ENCODE results near the gene MRPL53. TPM values are rescaled to one million over a fixed set of nuclear protein-coding genes. Genes with fewer than 3 reads are reported as not detected.
"Not testable (repeated sequence)": the region's sequence is repeated elsewhere in the genome, so short reads cannot be mapped to it uniquely, and the experiment has no call there.

The MRPL53 gene
- total RNA-seq, 1 donor from 2014 or later = 47.4 TPM

GRCh38 chr2:74482801-74483674 is 10.6 kb upstream of the MRPL53 start, which contains the start of the genes CCDC142 and TTC31:
CCDC142 (minus strand) TSS chr2:74482998; CDS start chr2:74482837, 161 bp downstream.
TTC31 (plus strand) TSS chr2:74483081; CDS start chr2:74483096, 15 bp downstream.
- peak; percentile 99 for DNase-seq (ENCODE audit: low spot score)

GRCh38 chr2:74481961-74482800 is 9.7 kb upstream of the MRPL53 start:
- no peak for DNase-seq (ENCODE audit: low spot score)

- no peak for DNase-seq (ENCODE audit: low spot score)
Measured at GRCh38 chr2:74481431-74481830, 9.0 kb upstream of the MRPL53 start.

GRCh38 chr2:74474899-74475298 is 2.4 kb upstream of the MRPL53 start:
- DNase-seq (ENCODE audit: low spot score) = no peak

GRCh38 chr2:74474481-74474880 is 2.0 kb upstream of the MRPL53 start:
- no peak for DNase-seq (ENCODE audit: low spot score)

- DNase-seq (ENCODE audit: low spot score) = no peak
Measured at GRCh38 chr2:74472945-74473258, 422 bp upstream of the MRPL53 start.

- no peak for DNase-seq (ENCODE audit: low spot score)
Measured at GRCh38 chr2:74471332-74472065, 981 bp downstream of the MRPL53 start.

- DNase-seq (ENCODE audit: low spot score) = not testable (repeated sequence)
Measured at GRCh38 chr2:74470742-74471141, 1.7 kb downstream of the MRPL53 start.

- no peak for DNase-seq (ENCODE audit: low spot score)
Measured at GRCh38 chr2:74464406-74464805, 8.1 kb downstream of the MRPL53 start.

- no peak for DNase-seq (ENCODE audit: low spot score)
Measured at GRCh38 chr2:74462786-74463105, 9.7 kb downstream of the MRPL53 start.

GRCh38 chr2:74462054-74462785 is 10.3 kb downstream of the MRPL53 start:
- DNase-seq (ENCODE audit: low spot score) = no peak

GRCh38 chr2:74461187-74462053 is 11.1 kb downstream of the MRPL53 start:
- DNase-seq (ENCODE audit: low spot score) = no peak

GRCh38 chr2:74460187-74460586 is 12.3 kb downstream of the MRPL53 start:
- not testable (repeated sequence) for DNase-seq (ENCODE audit: low spot score)

GRCh38 chr2:74459503-74460118 is 12.9 kb downstream of the MRPL53 start:
- not testable (repeated sequence) for DNase-seq (ENCODE audit: low spot score)

GRCh38 chr2:74458938-74459363 is 13.5 kb downstream of the MRPL53 start:
- DNase-seq (ENCODE audit: low spot score) = peak; percentile 57

GRCh38 chr2:74458132-74458937 is 14.1 kb downstream of the MRPL53 start, which contains the start of gene WBP1:
WBP1 (plus strand) TSS chr2:74458438; CDS start chr2:74458603, 165 bp downstream.
- DNase-seq (ENCODE audit: low spot score) = peak; percentile 100

GRCh38 chr2:74457549-74458131 is 14.8 kb downstream of the MRPL53 start:
- DNase-seq (ENCODE audit: low spot score) = no peak

- DNase-seq (ENCODE audit: low spot score) = no peak
Measured at GRCh38 chr2:74457129-74457548, 15.3 kb downstream of the MRPL53 start.
